SW480 (cell line): ENCODE measurements around the gene ITGBL1.

ENCODE experiments used
- DNase-seq: peaks from one replicate; pipeline ENCODE4 v3.0.0-alpha.2; 2016; ENCODE audit warnings: low spot score

ITGBL1 gene

DNA sequence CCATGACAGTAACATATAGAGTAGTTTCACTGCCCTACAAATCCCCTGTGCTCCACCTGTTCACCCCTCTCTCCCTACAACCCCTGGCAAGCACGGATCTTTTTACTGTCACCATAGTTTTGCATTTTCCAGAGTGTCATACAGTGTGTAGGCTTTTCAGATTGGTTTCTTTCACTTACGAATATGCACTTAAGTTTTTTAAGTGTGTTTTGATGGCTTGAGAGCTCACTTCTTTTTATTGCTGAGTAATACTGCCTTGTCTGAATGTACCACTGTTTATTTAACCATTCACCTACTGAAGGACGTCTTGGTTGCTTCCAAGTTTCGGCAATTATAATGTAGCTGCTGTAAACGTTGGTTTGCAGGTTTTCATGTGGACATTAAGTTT lies 175.1 kb downstream of the ITGBL1 start:
- no peak for DNase-seq

GRCh38 chr13:101628900-101629299 lies 176.4 kb downstream of the ITGBL1 start:
- no peak for DNase-seq

- no peak for DNase-seq
Observed at GRCh38 chr13:101631395-101631794, 178.9 kb downstream of the ITGBL1 start.

DNA sequence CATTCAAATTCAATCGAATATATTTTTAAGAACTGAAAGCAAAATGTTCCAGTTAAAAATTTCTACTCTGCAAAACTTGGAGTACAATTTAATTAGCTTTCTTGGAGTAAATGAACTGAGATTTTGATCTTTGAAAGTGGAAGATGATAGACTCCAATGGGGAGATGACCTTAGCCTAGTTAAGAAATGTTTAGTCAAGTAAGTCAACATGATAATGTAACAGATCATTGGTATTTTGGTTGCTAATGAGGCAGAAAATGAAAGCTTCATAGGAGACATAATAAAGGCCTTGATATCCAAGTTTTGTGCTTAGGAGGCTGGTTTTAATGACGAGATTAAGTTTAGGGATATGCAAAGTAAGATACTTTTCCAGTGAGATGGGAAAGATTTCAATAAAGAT lies 181.7 kb downstream of the ITGBL1 start:
- no peak for DNase-seq

DNA sequence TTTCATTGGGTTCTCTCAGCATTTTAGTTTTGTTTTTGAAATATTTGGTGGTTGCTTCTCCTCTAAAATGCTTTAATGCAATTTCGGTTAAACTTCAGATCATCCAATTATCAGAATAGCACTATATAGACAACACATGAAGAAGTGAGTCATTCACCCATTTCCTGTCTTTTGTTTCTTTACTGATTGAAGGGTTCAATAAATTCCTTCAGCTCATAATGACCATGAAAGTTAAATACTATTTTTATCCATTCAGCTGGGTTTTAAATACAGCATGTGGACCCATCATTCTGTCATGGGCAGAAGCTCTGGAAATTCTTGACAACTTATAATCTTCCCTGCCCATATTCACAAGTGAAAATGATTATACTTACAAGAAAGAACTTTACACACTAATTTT lies 187.2 kb downstream of the ITGBL1 start:
- no peak for DNase-seq

- peak; percentile 61 for DNase-seq
Observed at GRCh38 chr13:101640788-101641400, 188.4 kb downstream of the ITGBL1 start.

DNA sequence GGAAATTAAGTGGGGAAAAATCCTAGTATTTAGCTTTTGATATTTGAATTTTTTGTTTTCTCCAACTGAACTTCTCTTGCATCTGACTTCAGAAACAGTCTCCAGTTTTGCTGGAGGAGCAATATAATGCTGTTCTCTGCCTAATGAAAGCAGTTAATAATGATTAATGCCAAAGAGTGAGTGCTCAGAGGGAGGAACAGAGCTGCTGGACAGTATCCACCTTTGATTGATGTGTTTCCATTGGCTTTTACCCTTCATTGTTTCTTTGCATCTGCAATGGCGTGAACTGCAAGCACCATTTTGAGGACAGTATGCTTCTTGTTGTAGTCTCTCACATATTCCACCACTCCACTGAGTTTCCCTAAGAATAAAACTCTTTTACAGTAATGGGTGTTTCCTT lies 193.4 kb downstream of the ITGBL1 start:
- DNase-seq, result no peak

DNA sequence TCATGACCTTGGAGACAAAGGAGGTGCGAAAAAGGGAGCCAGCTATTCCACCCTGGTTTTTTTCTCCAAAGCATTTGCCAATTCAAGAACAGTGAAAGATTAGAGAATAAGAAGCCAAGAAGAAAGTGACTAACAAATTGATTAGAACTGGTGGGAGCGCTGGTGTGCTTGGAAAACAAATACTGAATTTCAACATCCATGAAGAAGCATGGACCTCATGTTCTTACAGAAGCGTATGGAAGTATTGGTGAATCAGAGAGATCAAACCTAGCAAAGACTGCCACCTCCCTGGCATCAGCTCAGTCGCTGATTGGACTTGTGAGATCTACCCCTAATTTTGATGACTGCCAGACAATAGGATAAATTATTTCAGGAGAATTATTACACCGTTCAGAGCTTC lies 195.3 kb downstream of the ITGBL1 start:
- DNase-seq, result no peak

DNA sequence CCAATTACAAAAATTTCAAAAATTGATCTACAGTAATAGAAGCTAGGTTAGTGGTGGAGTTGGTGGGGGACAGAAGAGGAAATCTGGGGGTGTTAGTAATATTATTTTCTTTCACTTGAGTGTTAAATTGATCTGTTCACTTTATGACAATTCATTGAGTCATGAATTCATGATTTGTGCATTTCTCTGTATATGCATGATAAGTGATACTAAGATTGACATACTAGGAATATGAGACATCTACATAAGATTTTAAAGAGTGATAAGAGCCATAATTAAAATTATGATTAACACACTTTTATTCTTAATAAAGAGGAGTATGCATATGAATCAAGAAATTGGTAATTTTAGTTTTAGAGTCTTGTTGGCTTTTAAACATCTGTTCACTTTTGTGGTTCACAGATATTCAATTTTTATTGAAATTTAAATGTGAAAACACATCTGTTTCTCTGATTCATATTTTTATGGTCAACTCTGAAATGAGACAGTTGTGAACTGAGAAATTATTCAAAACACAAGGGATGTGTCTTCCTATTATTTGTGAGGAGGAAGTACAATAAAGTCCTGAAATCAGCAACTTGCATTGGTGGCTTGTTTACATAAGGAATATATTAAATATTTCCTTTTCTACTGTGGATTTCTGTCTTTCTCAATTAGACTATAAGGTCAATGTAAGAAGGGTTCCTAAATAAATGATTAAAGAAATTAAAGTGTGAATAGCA lies 196.5 kb downstream of the ITGBL1 start:
- DNase-seq, result no peak

DNA sequence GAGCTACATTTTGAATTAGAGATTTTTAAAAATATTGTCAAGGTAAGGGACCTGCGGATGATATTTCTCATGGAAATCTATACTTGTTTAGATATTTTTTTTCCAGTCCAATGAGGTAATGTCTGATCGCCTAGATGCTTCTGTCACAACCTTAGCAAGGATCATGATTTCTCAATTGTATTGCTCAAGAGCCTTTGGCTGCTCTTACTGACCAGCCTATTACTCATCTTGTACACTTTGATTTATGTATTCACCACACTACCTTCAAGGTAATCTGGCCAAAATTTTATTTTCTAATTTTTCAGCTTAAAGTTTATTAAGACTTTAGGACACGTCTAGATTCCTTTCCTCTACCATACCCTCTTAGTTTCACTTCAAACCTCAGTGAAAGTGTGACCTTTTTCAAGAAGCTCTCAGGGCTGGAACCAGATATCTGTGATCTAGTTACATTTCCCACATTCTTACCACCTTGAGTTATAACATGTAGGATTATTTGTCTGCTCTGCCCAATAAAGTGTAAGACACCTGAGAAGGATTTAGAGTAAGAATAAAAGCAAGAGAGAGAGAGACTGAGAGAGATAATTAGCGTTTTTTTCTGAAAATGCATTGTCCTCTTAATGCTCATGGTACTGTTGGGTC lies 197.1 kb downstream of the ITGBL1 start:
- no peak for DNase-seq

- no peak for DNase-seq
Observed at GRCh38 chr13:101654883-101655282, 202.4 kb downstream of the ITGBL1 start.

DNA sequence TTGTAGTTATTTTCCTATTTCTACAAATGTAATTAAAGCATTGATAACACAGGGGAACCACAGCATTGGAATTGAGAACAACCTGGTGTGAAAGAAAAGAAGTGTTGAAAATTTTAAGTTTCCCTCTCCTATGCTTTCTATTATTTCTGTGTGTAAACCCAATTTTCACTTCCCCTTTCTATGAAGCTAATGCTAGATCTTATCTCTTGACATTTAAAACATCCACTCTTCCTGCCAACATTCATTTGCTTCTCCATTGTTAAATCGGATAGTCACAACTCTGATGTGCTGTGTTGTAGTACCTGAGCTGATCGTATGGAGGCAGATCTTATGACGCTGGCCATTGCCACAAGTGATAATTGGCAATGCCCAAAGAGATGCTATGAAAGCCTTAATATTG lies 203.0 kb downstream of the ITGBL1 start:
- no peak for DNase-seq

GRCh38 chr13:101660711-101661110 lies 208.2 kb downstream of the ITGBL1 start:
- no peak for DNase-seq

GRCh38 chr13:101661839-101662238 lies 209.4 kb downstream of the ITGBL1 start:
- DNase-seq, result peak; percentile 12

DNA sequence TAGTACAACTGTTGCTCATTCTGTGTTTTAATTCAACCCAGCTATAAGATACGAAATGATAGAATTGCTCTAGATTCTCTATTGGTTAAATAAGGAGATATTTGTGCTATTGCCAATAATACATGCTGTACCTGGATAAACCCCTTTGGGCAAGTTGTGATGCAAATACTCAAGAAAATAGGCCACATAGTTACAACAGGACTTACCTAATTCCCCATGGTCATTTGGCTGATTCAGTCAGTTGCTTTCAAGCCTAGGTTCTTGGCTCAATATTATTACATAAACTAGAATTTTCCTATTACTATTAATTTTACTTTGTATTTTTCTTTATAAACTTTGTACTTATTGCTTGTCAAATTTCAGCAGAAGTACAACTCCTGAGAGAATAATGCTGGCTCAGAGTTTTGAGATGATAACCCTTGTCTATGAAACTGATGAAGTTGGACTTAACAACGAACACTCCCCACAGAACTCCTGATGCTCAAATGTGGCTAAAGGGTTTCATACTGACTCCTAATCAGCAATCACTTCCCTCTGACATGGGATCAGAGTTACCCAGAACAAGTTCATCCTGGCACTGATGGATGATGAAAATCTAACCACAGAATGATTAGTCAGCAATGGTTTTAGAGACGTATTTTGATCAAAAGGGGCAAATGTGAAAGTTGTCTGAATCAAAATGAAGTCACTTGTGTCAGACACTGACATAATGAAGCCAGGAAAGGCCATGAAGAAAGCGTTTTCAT lies 221.1 kb downstream of the ITGBL1 start:
- no peak for DNase-seq

DNA sequence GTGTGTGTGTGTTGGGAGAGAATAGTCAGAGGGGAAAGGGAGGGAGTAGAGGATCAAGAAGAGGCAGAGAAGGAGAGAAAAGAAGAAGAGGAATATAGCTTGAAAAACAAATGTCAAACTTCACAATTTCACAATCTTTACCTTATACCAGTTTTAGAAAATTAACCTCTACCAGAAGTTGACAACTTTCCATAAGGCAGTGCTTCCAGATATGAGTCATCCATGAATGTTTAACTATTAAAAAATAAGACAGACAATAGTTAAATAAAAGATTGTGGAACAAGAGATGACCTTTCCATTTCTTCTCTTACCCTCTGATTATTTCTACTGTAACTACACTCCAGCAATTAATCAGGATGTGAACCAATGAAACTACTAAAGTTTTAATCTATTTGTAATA lies 229.4 kb downstream of the ITGBL1 start:
- no peak for DNase-seq

DNA sequence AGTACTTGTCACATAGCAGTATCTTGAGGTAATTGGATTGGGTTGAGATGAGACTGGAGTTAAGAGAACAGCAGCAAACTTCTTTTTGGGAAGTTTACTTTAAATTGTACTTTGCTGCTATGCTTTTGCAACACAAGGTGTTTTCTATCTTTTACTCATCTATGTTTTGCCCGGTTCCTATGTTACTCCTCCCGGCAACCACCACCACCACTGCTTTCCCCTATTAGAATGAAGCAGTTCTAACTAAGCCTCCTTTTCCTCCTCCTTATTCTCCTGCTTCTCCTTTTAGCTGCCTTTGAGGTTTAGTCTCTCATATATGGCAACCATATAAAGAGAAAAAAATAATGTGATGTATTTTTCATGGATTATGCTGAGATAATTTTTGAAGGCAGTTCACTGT lies 233.5 kb downstream of the ITGBL1 start:
- no peak for DNase-seq

GRCh38 chr13:101690871-101691270 lies 238.4 kb downstream of the ITGBL1 start:
- DNase-seq, result no peak

DNA sequence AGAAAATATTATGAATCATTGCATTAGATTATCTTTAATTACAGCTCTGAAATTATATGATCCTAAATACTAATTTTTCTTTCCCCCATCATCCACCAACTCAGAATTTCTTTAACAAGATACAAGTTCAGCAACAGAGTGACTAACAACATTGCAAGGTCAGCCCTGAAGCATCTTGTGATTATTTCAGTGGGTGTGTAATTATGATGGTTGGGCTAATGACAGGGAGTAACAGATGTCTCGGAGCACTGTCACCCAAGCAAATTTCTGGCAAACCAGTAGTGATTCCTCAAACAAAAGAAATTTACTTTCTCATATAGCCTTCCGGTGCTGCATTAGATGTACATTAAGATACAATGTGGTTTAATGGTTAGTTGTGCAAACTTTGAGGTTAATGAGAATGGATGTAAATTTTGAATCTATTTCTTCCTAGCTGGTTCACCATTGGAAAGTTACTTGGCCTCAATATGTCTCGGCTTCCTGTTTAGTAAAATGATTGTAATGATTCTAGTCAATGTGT lies 238.9 kb downstream of the ITGBL1 start:
- no peak for DNase-seq

DNA sequence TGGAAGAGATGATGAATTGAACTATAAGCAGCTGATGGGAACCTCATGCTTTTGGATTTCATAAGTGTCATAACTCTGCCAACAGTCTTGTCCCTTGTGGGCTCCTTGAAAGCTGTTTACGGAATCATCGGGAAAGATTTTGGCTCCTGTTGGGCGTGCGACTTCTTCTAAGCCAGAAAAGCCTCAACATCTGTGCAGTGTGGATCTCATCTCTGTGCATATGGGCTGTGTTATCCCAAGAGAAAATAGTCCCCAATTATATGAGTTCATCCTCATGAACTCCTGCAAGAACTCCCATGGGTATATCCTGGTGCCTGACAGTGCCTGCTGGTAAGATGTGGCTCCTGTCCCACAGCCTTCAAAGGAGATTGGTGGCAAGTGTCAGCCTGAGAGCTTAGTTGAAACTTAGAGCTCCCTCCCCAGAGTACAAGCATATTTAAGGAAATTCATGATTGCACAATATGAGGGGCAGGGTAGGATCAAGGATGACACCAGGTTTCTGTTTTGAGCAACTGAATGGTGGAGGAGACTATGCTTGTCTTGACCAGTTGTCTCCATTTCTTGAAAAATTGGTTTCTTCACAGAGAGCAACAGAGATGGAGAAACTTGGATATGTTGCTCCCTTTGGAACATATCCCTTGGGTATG lies 243.5 kb downstream of the ITGBL1 start:
- no peak for DNase-seq

DNA sequence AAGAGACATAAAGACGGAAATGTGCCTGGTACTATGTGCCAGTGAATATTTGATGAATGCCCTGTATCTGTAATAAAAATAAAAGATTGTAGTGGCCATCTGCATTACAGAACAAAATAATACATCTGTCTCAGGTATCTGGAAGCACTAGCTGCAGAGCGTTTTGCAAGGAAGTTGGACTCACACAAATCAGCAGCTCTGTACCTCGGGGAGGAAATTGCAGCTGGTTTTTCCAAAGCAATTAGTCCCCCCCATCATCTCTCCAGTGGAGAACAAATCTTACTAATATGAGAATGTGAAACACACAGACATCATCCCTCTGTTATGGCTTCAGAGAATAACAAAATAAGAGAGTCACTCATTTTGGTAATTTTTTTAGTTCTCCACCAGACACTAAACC lies 245.3 kb downstream of the ITGBL1 start:
- DNase-seq, result no peak

- no peak for DNase-seq
Observed at GRCh38 chr13:101698400-101698799, 245.9 kb downstream of the ITGBL1 start.
